Spleen (tissue), 11 donors: ENCODE results near the gene ST8SIA4. TPM values are rescaled to one million over a fixed set of nuclear protein-coding genes. Genes with fewer than 3 reads are reported as not detected.

Experiments used
- DNase-seq: peaks from one replicate; pipeline ENCODE4 v3.0.0-alpha.2; 2020
- H3K27ac ChIP-seq, 8 donors: fragments of 200-600 bp; sonication (generic) in 7 of 8; 1 replicate in 4 of 8; 2 replicates in 4 of 8; pipeline versions ENCODE4 v1.5.0 to v1.8.0; 2016 to 2021; ENCODE audit warnings: inconsistent platforms in 4 of 8, mild to moderate bottlenecking in 4 of 8, moderate library complexity in 1 of 8
- H3K27me3 ChIP-seq, 7 donors: fragments of 200-600 bp; sonication (generic) in 6 of 7; replicated peaks in 1 of 7; 1 replicate in 4 of 7; 2 replicates in 3 of 7; pipeline versions ENCODE4 v1.5.0 to v1.8.0; 2016 to 2021; ENCODE audit warnings: inconsistent platforms in 3 of 7, mild to moderate bottlenecking in 1 of 7
- H3K36me3 ChIP-seq, 6 donors: fragments of 200-600 bp; sonication (generic) in 5 of 6; 1 replicate in 4 of 6; 2 replicates in 2 of 6; pipeline versions ENCODE4 v1.5.0 to v1.8.0; 2016 to 2021; ENCODE audit warnings: inconsistent platforms in 2 of 6
- H3K4me1 ChIP-seq, 6 donors: fragments of 200-600 bp; sonication (generic) in 5 of 6; 1 replicate in 3 of 6; 2 replicates in 3 of 6; pipeline versions ENCODE4 v1.5.0 to v1.8.0; 2016 to 2021; ENCODE audit warnings: inconsistent platforms in 3 of 6
- H3K4me3 ChIP-seq, 8 donors: fragments of 200-600 bp; sonication (generic) in 7 of 8; 1 replicate in 4 of 8; 2 replicates in 4 of 8; pipeline versions ENCODE4 v1.5.0 to v1.8.0; 2016 to 2021; ENCODE audit warnings: inconsistent platforms in 4 of 8, mild to moderate bottlenecking in 4 of 8, moderate library complexity in 2 of 8
- H3K9me3 ChIP-seq, 8 donors: fragments of 200-600 bp; sonication (generic) in 7 of 8; 1 replicate in 4 of 8; 2 replicates in 4 of 8; pipeline versions ENCODE4 v1.5.0 to v1.8.0; 2016 to 2021; ENCODE audit warnings: inconsistent platforms in 4 of 8
- POLR2A ChIP-seq, 3 donors: fragments of 450-650 bp; IDR thresholded peaks; one replicate each; pipeline ENCODE4 v1.5.1; 2017; ENCODE audit warnings: antibody characterized with exemption in 3 of 3, mild to moderate bottlenecking in 1 of 3
- POLR2AphosphoS5 ChIP-seq, 3 donors: sonication (generic); formaldehyde crosslinking; IDR thresholded peaks; one replicate each; pipeline ENCODE4 v1.5.1; 2017; ENCODE audit warnings: antibody characterized with exemption in 3 of 3
- WGBS, 5 donors: extraction: QIAGEN DNeasy Blood & Tissue Kit in 3 of 5; methylation state at CpG; one replicate each; pipeline versions ENCODE4 v1.1.5 to v1.1.7; 2013 to 2018; 5-methylcytosine and 5-hydroxymethylcytosine counted together
- intact Hi-C: fragments of 100-400 bp; cut with DNase I; formaldehyde crosslinking; loops from one replicate; pipeline ENCODE4 v1.15.0; 2023; ENCODE audit warnings: low total_unique reads
- polyA plus RNA-seq, 3 donors: library from polyadenylated mRNA; stranded (reverse); fragments of 200-250 nt; gene quantifications; one replicate each; pipeline ENCODE4 v1.2.1, GENCODE V29; 2013
- total RNA-seq, 7 donors: library from RNA; depleted of rRNA in 3 of 7; stranded (reverse); fragments of >200 nt in 3 of 7; fragmentation: NEBNext Ultra II Directional in 4 of 7; extraction: Animal tissue kit (Norgen Biotek cat#: 25700) in 4 of 7; gene quantifications; one replicate each; pipeline versions ENCODE4 v1.1.0 to v1.2.1, GENCODE V29; 2016 to 2021
- TF ChIP-seq, protein P1 (sequence below), 11 experiments: fragments of 200-600 bp in 7 of 11; fragments of 450-650 bp in 4 of 11; sonication (generic) in 4 of 11; IDR thresholded peaks in 8 of 11; conservative IDR thresholded peaks in 3 of 11; 1 replicate in 7 of 11; 2 replicates in 4 of 11; pipeline versions ENCODE4 v1.4.0 to v1.8.0; 2016 to 2021; ENCODE audit warnings: antibody characterized with exemption in 11 of 11, inconsistent platforms in 4 of 11, mild to moderate bottlenecking in 1 of 11
- donor health status: healthy with polysubstance abuse.
- donor health status: DM: no; HTN: no; CAD: no; lungs with moderate emphysema.
- donor health status: DM: no; HTN: no; CAD: no.
- donor health status: Bipolar disorder and iron deficiency.
- donor health status: healthy.
- donor health status: DM: no; HTN: no; CAD: no.
- donor health status: DM: yes; HTN: yes; CAD: no.

ST8SIA4 gene
- total and polyA plus RNA-seq, 10 donors = 6.5 to 56.1 (median 39.7) TPM

DNA sequence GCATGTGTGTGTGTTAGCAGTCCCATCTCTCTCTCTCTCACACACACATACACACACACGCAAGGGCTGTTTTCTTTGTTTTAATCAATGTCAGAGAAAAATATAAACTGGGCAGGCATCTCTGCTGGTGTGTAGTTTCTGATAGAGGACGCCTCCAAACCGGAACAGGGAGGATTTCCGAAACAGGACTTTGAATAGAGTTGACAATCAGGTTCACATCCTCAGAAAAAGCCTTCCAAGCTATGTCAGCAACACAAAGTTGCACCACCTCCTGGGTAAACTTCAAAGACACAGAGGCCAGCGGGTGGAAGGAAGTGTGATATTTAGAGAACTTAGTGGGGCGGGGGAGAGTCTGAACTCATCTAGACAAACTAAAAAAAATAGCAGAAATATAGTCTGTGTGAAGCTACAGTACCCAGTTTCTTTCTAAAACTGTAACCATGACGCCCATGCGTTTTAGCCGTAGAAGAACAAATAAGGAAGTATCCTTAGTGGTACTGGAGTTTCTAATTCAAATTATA, 1.2 kb downstream of the ST8SIA4 start:
- intact Hi-C loops = loop anchor here (5.0 to 10.0 kb wide), 3 partner anchors 57 to 370 kb away; no protein-coding TSS in a partner anchor
- Histone ChIP-seq H3K27ac (peak overlapping the region; percentile 88 to 97 (median 94)), H3K4me1 (peaks cover 18 to 68% (median 50%) of the 10 kb centered on the region in 6 donors), H3K4me3 (peak overlapping the region; percentile 69 to 88 (median 74)), H3K27me3 (no peaks in the 10 kb centered on the region), H3K36me3 (no peaks in the 10 kb centered on the region), H3K9me3 (no peaks in the 10 kb centered on the region)
- WGBS, 5 donors = 0 to 1% (median 1%) methylated on average over 9 of the region's 9 CpGs
- TF ChIP-seq POLR2AphosphoS5 (IDR thresholded peaks at IDR 0.05) = peak in 1 of 3 donors; percentile 89
- TF ChIP-seq POLR2A (IDR thresholded peaks at IDR 0.05) = peak in 2 of 3 donors; percentile 27 to 70
- TF ChIP-seq, protein P1, sequence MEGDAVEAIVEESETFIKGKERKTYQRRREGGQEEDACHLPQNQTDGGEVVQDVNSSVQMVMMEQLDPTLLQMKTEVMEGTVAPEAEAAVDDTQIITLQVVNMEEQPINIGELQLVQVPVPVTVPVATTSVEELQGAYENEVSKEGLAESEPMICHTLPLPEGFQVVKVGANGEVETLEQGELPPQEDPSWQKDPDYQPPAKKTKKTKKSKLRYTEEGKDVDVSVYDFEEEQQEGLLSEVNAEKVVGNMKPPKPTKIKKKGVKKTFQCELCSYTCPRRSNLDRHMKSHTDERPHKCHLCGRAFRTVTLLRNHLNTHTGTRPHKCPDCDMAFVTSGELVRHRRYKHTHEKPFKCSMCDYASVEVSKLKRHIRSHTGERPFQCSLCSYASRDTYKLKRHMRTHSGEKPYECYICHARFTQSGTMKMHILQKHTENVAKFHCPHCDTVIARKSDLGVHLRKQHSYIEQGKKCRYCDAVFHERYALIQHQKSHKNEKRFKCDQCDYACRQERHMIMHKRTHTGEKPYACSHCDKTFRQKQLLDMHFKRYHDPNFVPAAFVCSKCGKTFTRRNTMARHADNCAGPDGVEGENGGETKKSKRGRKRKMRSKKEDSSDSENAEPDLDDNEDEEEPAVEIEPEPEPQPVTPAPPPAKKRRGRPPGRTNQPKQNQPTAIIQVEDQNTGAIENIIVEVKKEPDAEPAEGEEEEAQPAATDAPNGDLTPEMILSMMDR (IDR thresholded peaks at IDR 0.05 in 8 of 11, conservative IDR thresholded peaks at IDR 0.05 in 3 of 11) = peak in 1 of 11 experiments; percentile 26
- peak; percentile 79 for DNase-seq

DNA sequence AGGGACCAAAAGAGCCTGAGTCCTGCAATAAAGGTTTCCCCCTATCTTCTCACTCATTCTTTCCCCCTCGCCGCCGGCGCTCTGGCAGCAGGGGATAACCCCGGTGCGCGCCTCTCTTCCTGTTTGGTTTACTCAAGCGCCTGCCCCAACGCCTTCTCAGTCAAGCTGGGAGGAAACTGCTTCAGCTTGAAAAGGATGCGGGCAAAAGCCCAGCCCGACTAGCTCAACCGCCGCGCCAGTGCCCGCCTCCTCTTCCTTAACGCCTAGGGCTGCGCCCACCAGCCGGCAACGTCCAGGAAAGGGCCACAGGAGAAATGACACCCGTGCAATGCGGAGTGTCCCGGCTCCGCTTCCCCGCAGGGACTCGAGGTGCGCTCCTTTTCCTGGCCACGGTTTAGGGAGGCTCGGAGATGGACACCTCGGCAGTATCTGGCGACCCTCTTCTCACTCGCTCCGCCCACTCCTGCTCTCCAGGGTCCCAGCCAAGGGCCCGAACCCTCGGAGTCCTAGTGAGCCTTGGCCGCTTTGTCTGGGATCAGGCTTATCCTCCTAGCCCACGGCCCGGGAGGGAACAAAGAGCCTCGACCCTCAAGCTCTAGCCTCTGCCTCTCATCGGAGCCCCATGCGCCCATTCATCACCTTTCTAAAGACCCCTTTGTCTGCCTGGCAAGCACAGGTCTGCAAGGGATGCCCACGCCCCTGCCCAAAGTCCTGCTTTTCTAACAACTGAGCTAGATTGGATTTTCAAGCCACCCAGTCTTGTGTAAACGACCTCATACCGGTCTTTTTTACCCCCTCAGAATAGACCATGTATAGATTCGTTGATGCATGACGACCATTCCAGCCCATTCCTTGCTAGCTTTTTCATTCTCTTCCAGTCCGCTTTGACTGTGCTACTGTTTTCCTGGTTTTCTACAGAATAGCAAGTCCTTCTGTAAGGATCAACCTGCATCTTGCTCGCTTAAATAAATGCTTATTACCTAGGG, 2.0 kb downstream of the ST8SIA4 start:
- DNase-seq = peak; percentile 97
- intact Hi-C loops = loop anchor here (5.0 to 10.0 kb wide), 3 partner anchors 56 to 369 kb away; no protein-coding TSS in a partner anchor
- peak overlapping the region; percentile 69 to 88 (median 74) for H3K4me3 ChIP-seq
- no peaks in the 10 kb centered on the region for H3K9me3 ChIP-seq
- TF ChIP-seq, protein P1 (IDR thresholded peaks at IDR 0.05 in 8 of 11, conservative IDR thresholded peaks at IDR 0.05 in 3 of 11) = no peak
- TF ChIP-seq POLR2AphosphoS5 (IDR thresholded peaks at IDR 0.05) (peak; percentile 89 to 93 (median 89)), POLR2A (IDR thresholded peaks at IDR 0.05) (peak in 1 of 3 donors; percentile 77)
- H3K27me3 ChIP-seq = no peaks in the 10 kb centered on the region
- peaks cover 0 to 3% (median 0%) of the 10 kb centered on the region in 6 donors for H3K36me3 ChIP-seq
- peaks cover 18 to 69% (median 53%) of the 10 kb centered on the region in 6 donors for H3K4me1 ChIP-seq
- WGBS, 5 donors = 0 to 1% (median 0%) methylated on average over 38 to 47 of the region's 47 CpGs
- H3K27ac ChIP-seq = peak overlapping the region; percentile 88 to 97 (median 94)

DNA sequence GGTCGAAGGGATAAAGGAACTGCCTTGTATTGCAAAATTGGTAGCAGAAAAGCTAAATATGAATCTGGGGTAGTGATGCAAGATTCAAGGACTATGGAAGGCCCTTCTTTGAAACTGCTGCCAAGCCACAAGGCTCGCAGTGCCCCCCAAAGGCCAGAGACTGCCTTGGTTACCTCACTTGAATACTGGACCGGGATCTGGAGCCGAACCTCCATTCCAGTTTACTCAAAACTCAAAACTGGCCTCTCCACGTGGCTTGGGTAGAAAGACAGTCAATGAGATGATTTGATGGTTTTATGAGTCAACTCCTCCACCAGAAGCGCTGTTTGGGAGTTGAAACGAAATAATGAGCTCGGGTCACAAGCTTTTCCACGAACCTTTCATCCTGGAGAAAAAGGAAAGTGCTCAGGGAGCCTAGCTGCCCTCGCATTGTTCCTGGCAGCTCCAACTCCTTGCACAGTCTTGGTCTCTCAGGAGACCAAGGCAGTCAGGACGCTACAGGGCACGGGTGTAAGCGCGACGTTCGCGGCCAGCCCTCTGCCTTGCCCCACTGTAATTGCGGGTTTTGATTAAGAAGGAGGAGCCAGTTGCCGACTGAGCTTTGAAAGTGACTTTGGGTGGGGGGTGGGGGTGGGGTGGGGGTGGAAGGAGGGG, 2.8 kb downstream of the ST8SIA4 start:
- Histone ChIP-seq H3K27me3 (no peaks in the 10 kb centered on the region), H3K9me3 (no peaks in the 10 kb centered on the region), H3K36me3 (peaks cover 0 to 7% (median under 1%) of the 10 kb centered on the region in 6 donors), H3K27ac (peak overlapping the region; percentile 88 to 97 (median 94)), H3K4me3 (peak overlapping the region; percentile 69 to 88 (median 74)), H3K4me1 (peaks cover 18 to 65% (median 50%) of the 10 kb centered on the region in 6 donors)
- TF ChIP-seq POLR2AphosphoS5 (IDR thresholded peaks at IDR 0.05) (peak in 2 of 3 donors; percentile 8 to 68), POLR2A (IDR thresholded peaks at IDR 0.05) (no peak)
- TF ChIP-seq, protein P1 (IDR thresholded peaks at IDR 0.05 in 8 of 11, conservative IDR thresholded peaks at IDR 0.05 in 3 of 11) = peak in 9 of 11 experiments; percentile 21 to 55 (median 31)
- intact Hi-C loops = loop anchor here (5.0 to 10.0 kb wide), 3 partner anchors 55 to 368 kb away; no protein-coding TSS in a partner anchor
- DNase-seq = peak; percentile 88
- WGBS, 5 donors = 1 to 3% (median 1%) methylated on average over 17 to 19 of the region's 19 CpGs
